HCT116 (cell line): Measurements from ENCODE around the gene CTIF. TPM values are rescaled to one million over a fixed set of nuclear protein-coding genes. Genes with fewer than 3 reads are reported as not detected.

Experiments used
- ATAC-seq: fragments of 200-7000 bp; cut with Tn5 transposase; 2 replicates; pipeline ENCODE4 v1.9.1; 2020; ENCODE audit warnings: mild to moderate bottlenecking, moderate library complexity
- BruUV-seq: library from RNA; stranded (reverse); fragments of 400-500 nt; replicated peaks from 2 replicates; lab custom pipeline; 2021; lab: Mats Ljungman, UMichigan
- CTCF ChIA-PET: fragments of 300-600 bp; sonication (Branson Sonifier 250); formaldehyde crosslinking; loops from one replicate; lab custom pipeline; 2021; ENCODE audit warnings: antibody characterized with exemption; lab: Charles Lee
- POLR2A ChIA-PET: fragments of 300-600, 350-600 bp; sonication (Branson Sonifier 250); formaldehyde crosslinking; loops from one replicate; lab custom pipeline; 2021; ENCODE audit warnings: antibody characterized with exemption; lab: Charles Lee
- RAD21 ChIA-PET, 2 experiments: fragments of 300-600 bp; sonication (Branson Sonifier 250); formaldehyde crosslinking; loops; one replicate each; lab custom pipeline; 2023; ENCODE audit warnings: low total read pairs in 2 of 2; ENCODE audit not compliant: uncharacterized antibody in 2 of 2, unreplicated experiment in 2 of 2, low non-redundant PET in 1 of 2; lab: Charles Lee
- DNase-seq: peaks from one replicate; pipeline ENCODE4 v3.0.0-alpha.2; 2010; ENCODE audit warnings: low read depth, low spot score
- H2AFZ ChIP-seq: fragments of 200-600 bp; shearing (Covaris generic), sonication (generic); 2 replicates; pipeline ENCODE4 v1.6.1; 2017; ENCODE audit warnings: low read depth, mixed run types, mixed read lengths, antibody characterized with exemption, low read length; ENCODE audit not compliant: poor library complexity, severe bottlenecking
- H3K27ac ChIP-seq: 2 replicates; pipeline ENCODE4 v1.5.1; 2012; ENCODE audit warnings: low read depth, low read length
- H3K27me3 ChIP-seq: fragments of 200-600 bp; sonication (generic); 2 replicates; pipeline ENCODE4 v1.6.1; 2016; ENCODE audit warnings: mixed run types, low read length, mixed read lengths; ENCODE audit not compliant: insufficient read depth
- H3K36me3 ChIP-seq, 2 experiments: fragments of 200-500 bp in 1 of 2; fragments of 200-600 bp in 1 of 2; sonication (Bioruptor generic) in 1 of 2; sonication (generic) in 1 of 2; 2 replicates each; pipeline versions ENCODE4 v1.5.1 to v1.6.1; 2014 to 2016; ENCODE audit warnings: low read length in 2 of 2, inconsistent platforms in 1 of 2, mixed read lengths in 1 of 2, mixed run types in 1 of 2; ENCODE audit not compliant: insufficient read depth in 2 of 2, control insufficient read depth in 1 of 2
- H3K4me1 ChIP-seq, 2 experiments: fragments of 200-600 bp in 1 of 2; sonication (generic) in 1 of 2; 2 replicates each; pipeline versions ENCODE4 v1.5.1 to v1.6.1; 2012 to 2017; ENCODE audit warnings: low read length in 2 of 2, inconsistent platforms in 1 of 2, mild to moderate bottlenecking in 1 of 2, mixed read lengths in 1 of 2, mixed run types in 1 of 2, moderate library complexity in 1 of 2; ENCODE audit not compliant: insufficient read depth in 2 of 2, control insufficient read depth in 1 of 2
- H3K4me2 ChIP-seq: fragments of 200-600 bp; sonication (generic); 2 replicates; pipeline ENCODE4 v1.6.1; 2017; ENCODE audit warnings: mixed run types, low read length, mixed read lengths
- H3K4me3 ChIP-seq, 2 experiments: fragments of 200-600 bp in 1 of 2; sonication (generic) in 1 of 2; replicated peaks in 1 of 2; 2 replicates each; pipeline ENCODE4 v1.5.1; 2011 to 2016; ENCODE audit warnings: low read length in 2 of 2, control low read depth in 1 of 2, low read depth in 1 of 2, mild to moderate bottlenecking in 1 of 2, mixed read lengths in 1 of 2, mixed run types in 1 of 2
- H3K79me2 ChIP-seq: fragments of 200-600 bp; sonication (generic); 2 replicates; pipeline ENCODE4 v1.6.1; 2017; ENCODE audit warnings: mild to moderate bottlenecking, mixed run types, low read length, moderate library complexity, mixed read lengths; ENCODE audit not compliant: insufficient read depth
- H3K9ac ChIP-seq: fragments of 200-600 bp; sonication (generic); 2 replicates; pipeline ENCODE4 v1.6.1; 2016; ENCODE audit warnings: low read length, mixed read lengths
- H3K9me2 ChIP-seq: fragments of 200-600 bp; sonication (generic), shearing (Covaris generic); 2 replicates; pipeline ENCODE4 v1.6.1; 2017; ENCODE audit warnings: mixed run types, mild to moderate bottlenecking, moderate library complexity; ENCODE audit not compliant: insufficient read depth
- H3K9me3 ChIP-seq, 2 experiments: fragments of 200-500 bp in 1 of 2; fragments of 200-600 bp in 1 of 2; sonication (Bioruptor generic) in 1 of 2; sonication (generic) in 1 of 2; 2 replicates each; pipeline ENCODE4 v1.6.1; 2014 to 2017; ENCODE audit warnings: low read length in 2 of 2, mixed read lengths in 2 of 2, inconsistent platforms in 1 of 2, low read depth in 1 of 2, mild to moderate bottlenecking in 1 of 2, mixed run types in 1 of 2, moderate library complexity in 1 of 2; ENCODE audit not compliant: control insufficient read depth in 1 of 2, insufficient read depth in 1 of 2
- H4K20me1 ChIP-seq: fragments of 200-600 bp; sonication (generic), shearing (Covaris generic); 2 replicates; pipeline ENCODE4 v1.6.1; 2017; ENCODE audit warnings: mixed run types, mild to moderate bottlenecking, moderate library complexity; ENCODE audit not compliant: insufficient read depth
- EGR1 ChIP-seq: IDR thresholded peaks from 2 replicates; pipeline ENCODE4 v1.6.1; 2012; ENCODE audit warnings: low read depth
- EZH2phosphoT487 ChIP-seq: fragments of 200-600 bp; IDR thresholded peaks from 2 replicates; pipeline ENCODE4 v1.6.1; 2018; ENCODE audit warnings: antibody characterized with exemption, borderline replicate concordance
- FOSL1 ChIP-seq: IDR thresholded peaks from 2 replicates; pipeline ENCODE4 v1.6.1; 2012; ENCODE audit warnings: low read depth
- POLR2A ChIP-seq: IDR thresholded peaks from 2 replicates; pipeline ENCODE4 v1.7.0; 2011; ENCODE audit warnings: borderline replicate concordance; ENCODE audit not compliant: insufficient read depth, insufficient read length; ENCODE audit errors: extremely low read depth
- REST ChIP-seq: IDR thresholded peaks from 2 replicates; pipeline ENCODE4 v1.6.1; 2012; ENCODE audit warnings: low read depth
- SIN3A ChIP-seq: IDR thresholded peaks from 2 replicates; pipeline ENCODE4 v1.6.1; 2012; ENCODE audit warnings: low read depth
- ZNF274 ChIP-seq: fragments of 200-500 bp; sonication (Bioruptor generic); IDR thresholded peaks from 2 replicates; pipeline ENCODE4 v1.6.1; 2014; ENCODE audit warnings: mild to moderate bottlenecking, low read depth, low read length, inconsistent platforms
- intact Hi-C: fragments of 100-400 bp; cut with micrococcal nuclease; formaldehyde crosslinking; loops from 2 replicates; pipeline ENCODE4 v1.10.0; 2022
- total RNA-seq: library from RNA; stranded (reverse); gene quantifications from one replicate; pipeline ENCODE4 v1.2.1, GENCODE V29; 2021; ENCODE audit not compliant: unreplicated experiment

CTIF gene
- total RNA-seq, 1 experiment from 2014 or later = 19.7 TPM

DNA sequence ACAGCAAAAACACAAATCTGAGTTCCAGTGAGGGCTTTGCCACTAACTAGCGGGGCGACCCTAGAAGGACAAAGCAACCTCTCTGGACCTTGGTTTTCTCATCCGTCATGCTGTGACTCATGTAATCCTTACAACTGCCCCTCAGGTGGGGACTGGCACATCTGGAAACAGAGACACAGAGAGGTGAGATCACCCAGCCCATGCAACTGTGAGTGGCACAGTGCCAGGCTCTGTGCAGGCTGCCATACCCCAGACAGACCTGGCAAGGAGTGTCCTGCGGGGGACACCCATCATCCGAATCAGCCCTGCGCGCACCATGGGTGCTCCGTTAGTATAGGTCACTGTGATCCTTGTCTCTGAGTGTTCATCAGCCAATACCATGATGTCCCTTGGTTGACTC, 213.6 kb downstream of the CTIF start (continued):
- TF ChIP-seq REST (no peak), ZNF274 (no peak)

DNA sequence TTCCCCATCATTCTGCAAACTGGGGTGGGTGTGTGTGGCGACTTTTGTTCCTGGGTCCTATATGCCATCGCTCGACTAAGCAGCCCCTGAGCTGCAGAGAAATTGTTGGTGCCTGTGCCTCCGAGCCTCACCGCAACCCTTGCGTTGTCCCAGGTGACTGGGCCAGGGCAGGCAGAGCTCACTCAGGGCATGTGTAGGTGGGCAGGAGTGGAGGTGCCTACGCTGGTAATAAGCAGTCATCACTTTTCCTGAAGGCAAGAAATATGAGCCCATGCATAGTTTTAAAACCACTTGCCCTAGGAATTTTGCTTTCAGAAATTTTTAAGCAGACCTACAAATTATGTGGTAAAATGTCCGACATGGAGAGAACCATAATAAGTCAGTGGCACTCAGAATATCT, 214.1 kb downstream of the CTIF start:
- ATAC-seq = no peak
- Histone ChIP-seq H3K9ac (no peak overlapping the region), H4K20me1 (no peaks in the 10 kb centered on the region), H3K79me2 (no peaks in the 10 kb centered on the region), H3K9me2 (no peaks in the 10 kb centered on the region), H3K9me3 (no peaks in the 10 kb centered on the region), H2AFZ (no peak overlapping the region), H3K4me1 (no peaks in the 10 kb centered on the region), H3K27ac (no peak overlapping the region), H3K4me2 (no peak overlapping the region), H3K4me3 (no peak overlapping the region)
- intact Hi-C loops = no loop called here
- CTCF ChIA-PET = no interaction called here
- RAD21 ChIA-PET = no interaction called here
- DNase-seq = no peak
- TF ChIP-seq SIN3A = no peak
- no peak for TF ChIP-seq FOSL1
- no peak for TF ChIP-seq EZH2phosphoT487
- no peak for TF ChIP-seq EGR1
- no peak for TF ChIP-seq POLR2A
- TF ChIP-seq, all 23 proteins: peak for 0
- H3K36me3 ChIP-seq = no peaks in the 10 kb centered on the region
- POLR2A ChIA-PET = no interaction called here
- H3K27me3 ChIP-seq = no peaks in the 10 kb centered on the region
- BruUV-seq = no TSS peak
